Mammary microvascular endothelial cell (primary cell): ENCODE measurements around the gene ZFP90. TPM values are rescaled to one million over a fixed set of nuclear protein-coding genes. Genes with fewer than 3 reads are reported as not detected.

ENCODE experiments used
- total RNA-seq: library from RNA; depleted of rRNA; stranded (reverse); fragments of >200 nt; gene quantifications from 2 replicates; pipeline ENCODE4 v1.2.3, GENCODE V29; 2015

ZFP90 gene
- 10.2 and 24.9 TPM in 2 replicates for total RNA-seq

DNA sequence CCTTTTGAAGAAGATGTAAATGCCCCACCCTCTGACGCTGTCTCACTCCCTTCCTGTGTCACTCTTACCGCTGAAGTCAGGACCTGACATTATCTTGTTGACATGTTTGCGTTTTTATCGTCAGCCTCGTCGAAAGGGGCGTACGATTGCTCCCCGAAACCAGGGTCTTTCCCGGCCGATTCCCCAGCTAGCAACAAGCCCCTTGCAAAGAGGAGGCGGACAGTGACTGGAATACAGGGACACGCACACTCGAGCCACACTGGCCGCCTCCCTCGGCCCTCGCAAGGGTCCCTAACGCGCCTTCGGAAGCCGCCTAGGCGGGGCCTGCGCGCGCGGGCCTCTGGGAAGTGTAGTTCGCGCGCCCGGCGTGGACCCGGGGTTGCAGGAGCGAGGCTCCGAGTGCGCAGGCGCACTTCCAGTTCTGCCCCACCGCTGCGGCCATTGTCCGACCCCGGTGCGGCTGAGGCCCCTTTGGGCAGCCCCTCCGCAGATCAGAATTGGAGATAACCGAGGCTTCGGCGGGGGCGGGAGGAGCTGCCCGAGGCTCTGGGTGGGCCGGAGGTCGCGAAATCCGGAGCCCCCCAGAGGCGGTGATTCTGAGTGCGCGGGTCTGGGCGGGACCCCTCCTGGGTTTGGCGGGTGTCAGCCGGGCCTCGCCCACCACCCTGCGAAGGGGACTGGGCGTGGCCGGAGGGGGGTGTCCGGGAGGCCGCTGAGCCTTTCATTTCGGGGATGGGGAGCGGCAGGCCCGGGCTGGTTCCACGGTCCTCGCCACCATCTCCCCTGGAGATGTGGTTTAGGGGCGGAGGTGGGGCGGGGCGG is at the start of gene ZFP90:
Gene ZFP90 (plus strand): TSS at position 412 of the 822 bp plus-strand sequence. CDS start 502 bp downstream, outside the sequence.

Other genes with a start within 250 kb of the ZFP90 start
- 6.8 and 9.5 TPM in 2 replicates for gene SLC7A6OS, start 228.3 kb upstream of the ZFP90 start, total RNA-seq
- 37.2 and 39.9 TPM in 2 replicates for gene PRMT7, start 228.3 kb upstream of the ZFP90 start, total RNA-seq
- gene SMPD3, start 90.8 kb upstream of the ZFP90 start, total RNA-seq: 0.05 TPM in 1 of 2 replicates, not detected in the other
- not detected in 2 replicates for gene CDH3, start 106.0 kb downstream of the ZFP90 start, total RNA-seq
- not detected in 2 replicates for gene CDH1, start 198.0 kb downstream of the ZFP90 start, total RNA-seq